ENCODE data around the gene PPIA.

GRCh38 chr7:44801890-44802289 lies 5.4 kb downstream of the PPIA start:
- TF ChIP-seq CTCF (IDR thresholded peaks at IDR 0.05), result no peak
- TF ChIP-seq RAD21 (conservative IDR thresholded peaks at IDR 0.05 in 1 of 2, IDR thresholded peaks at IDR 0.05 in 1 of 2), result no peak
- no peak for TF ChIP-seq RFX5 (IDR thresholded peaks at IDR 0.05)
- TF ChIP-seq JUN (IDR thresholded peaks at IDR 0.05), result no peak; a peak in 1 of 5 replicates
- no peak for TF ChIP-seq MAFK (IDR thresholded peaks at IDR 0.05; ENCODE audit: partially characterized antibody)
- TF ChIP-seq KDM5A (IDR thresholded peaks at IDR 0.05), result no peak
- no peak for TF ChIP-seq CEBPB (IDR thresholded peaks at IDR 0.05)
